SU-DHL-6 (cell line): ENCODE measurements around the gene LUC7L.

Experiments used
- H2AFZ ChIP-seq: fragments of 200-600 bp; sonication (generic); 2 replicates; pipeline ENCODE4 v1.6.1; 2014; ENCODE audit warnings: low read depth, mild to moderate bottlenecking, moderate library complexity, mixed read lengths, antibody characterized with exemption, low read length; ENCODE audit not compliant: severe bottlenecking
- H3F3A ChIP-seq: fragments of 200-600 bp; shearing (Covaris generic); 2 replicates; pipeline ENCODE4 v1.6.0; 2016; ENCODE audit warnings: antibody characterized with exemption, mild to moderate bottlenecking; ENCODE audit not compliant: insufficient read depth
- H3K27ac ChIP-seq: fragments of 200-600 bp; sonication (generic); 2 replicates; pipeline ENCODE4 v1.5.1; 2016; ENCODE audit warnings: low read depth, mild to moderate bottlenecking, low read length, moderate library complexity, mixed read lengths
- H3K27me3 ChIP-seq: fragments of 200-600 bp; sonication (generic), shearing (Covaris generic); 2 replicates; pipeline ENCODE4 v1.6.0; 2014; ENCODE audit warnings: mild to moderate bottlenecking, low read length
- H3K36me3 ChIP-seq: fragments of 200-600 bp; sonication (generic); 2 replicates; pipeline ENCODE4 v1.6.1; 2014; ENCODE audit warnings: mild to moderate bottlenecking, low read length, mixed read lengths
- H3K4me2 ChIP-seq: fragments of 300-600, 200-600 bp; shearing (Covaris generic), sonication (generic); 2 replicates; pipeline ENCODE4 v1.6.0; 2014; ENCODE audit warnings: low read length, low read depth, mild to moderate bottlenecking; ENCODE audit not compliant: poor library complexity, severe bottlenecking
- H3K4me3 ChIP-seq: fragments of 200-600 bp; sonication (generic); 2 replicates; pipeline ENCODE4 v1.5.1; 2014; ENCODE audit warnings: antibody characterized with exemption, low read length, mild to moderate bottlenecking, mixed read lengths; ENCODE audit not compliant: insufficient read depth, poor library complexity, severe bottlenecking
- H3K79me2 ChIP-seq: fragments of 200-600 bp; sonication (generic); 2 replicates; pipeline ENCODE4 v1.6.1; 2014; ENCODE audit warnings: mild to moderate bottlenecking, low read length, moderate library complexity; ENCODE audit not compliant: insufficient read depth
- H3K9ac ChIP-seq: fragments of 200-600 bp; sonication (generic); 2 replicates; pipeline ENCODE4 v1.7.0; 2014; ENCODE audit warnings: mild to moderate bottlenecking, low read length
- H3K9me2 ChIP-seq: fragments of 200-600 bp; sonication (generic); replicated peaks from 2 replicates; pipeline ENCODE4 v1.6.1; 2014; ENCODE audit warnings: low read length; ENCODE audit not compliant: insufficient read depth
- H3K9me3 ChIP-seq: fragments of 200-600 bp; sonication (generic); 2 replicates; pipeline ENCODE4 v1.6.1; 2014; ENCODE audit warnings: low read length, mixed read lengths; ENCODE audit not compliant: insufficient read depth
- H4K20me1 ChIP-seq: fragments of 200-600 bp; sonication (generic); 2 replicates; pipeline ENCODE4 v1.6.1; 2014; ENCODE audit warnings: low read depth, mild to moderate bottlenecking, antibody characterized with exemption, low read length, moderate library complexity, mixed read lengths
- CTCF ChIP-seq: fragments of 200-600 bp; sonication (generic); IDR thresholded peaks from one replicate; pipeline ENCODE4 v1.5.1; 2017; ENCODE audit warnings: antibody characterized with exemption, mild to moderate bottlenecking, low read length, moderate library complexity; ENCODE audit not compliant: insufficient read depth, poor library complexity, severe bottlenecking
- EZH2phosphoT487 ChIP-seq: fragments of 200-600 bp; sonication (generic), shearing (Covaris generic); conservative IDR thresholded peaks from 2 replicates; pipeline ENCODE4 v1.6.1; 2018; ENCODE audit warnings: mild to moderate bottlenecking, antibody characterized with exemption, low read length, moderate library complexity, mixed read lengths

LUC7L gene

GRCh38 chr16:168424-168823 is 60.8 kb downstream of the LUC7L start:
- Histone ChIP-seq H2AFZ (no peak overlapping the region), H3K36me3 (no peaks in the 10 kb centered on the region), H3K4me2 (no peak overlapping the region), H3K79me2 (no peaks in the 10 kb centered on the region), H3K9ac (no peak overlapping the region), H3K27me3 (no peaks in the 10 kb centered on the region), H3K27ac (no peak overlapping the region), H4K20me1 (no peaks in the 10 kb centered on the region), H3K9me2 (no peaks in the 10 kb centered on the region), H3K9me3 (no peaks in the 10 kb centered on the region), H3F3A (no peaks in the 10 kb centered on the region), H3K4me3 (no peak overlapping the region)
- TF ChIP-seq CTCF: no peak
- no peak for TF ChIP-seq EZH2phosphoT487

GRCh38 chr16:167122-167690 is 62.0 kb downstream of the LUC7L start:
- Histone ChIP-seq H3K9me3 (no peaks in the 10 kb centered on the region), H4K20me1 (no peaks in the 10 kb centered on the region), H3K36me3 (no peaks in the 10 kb centered on the region), H3K9ac (no peak overlapping the region), H3K27ac (no peak overlapping the region), H3K27me3 (no peaks in the 10 kb centered on the region), H2AFZ (no peak overlapping the region), H3F3A (no peaks in the 10 kb centered on the region), H3K79me2 (no peaks in the 10 kb centered on the region), H3K4me2 (no peak overlapping the region), H3K9me2 (no peaks in the 10 kb centered on the region), H3K4me3 (no peak overlapping the region)
- TF ChIP-seq EZH2phosphoT487 (no peak), CTCF (no peak)

GRCh38 chr16:166375-167121 is 62.7 kb downstream of the LUC7L start:
- Histone ChIP-seq H2AFZ (no peak overlapping the region), H3K4me3 (no peak overlapping the region), H3F3A (no peaks in the 10 kb centered on the region), H3K9ac (no peak overlapping the region), H4K20me1 (no peaks in the 10 kb centered on the region), H3K4me2 (no peak overlapping the region), H3K9me2 (no peaks in the 10 kb centered on the region), H3K36me3 (no peaks in the 10 kb centered on the region), H3K27ac (no peak overlapping the region), H3K27me3 (no peaks in the 10 kb centered on the region), H3K79me2 (no peaks in the 10 kb centered on the region), H3K9me3 (no peaks in the 10 kb centered on the region)
- TF ChIP-seq EZH2phosphoT487 (no peak), CTCF (no peak)
